ENCODE data around the gene PRXL2B. TPM values are rescaled to one million over a fixed set of nuclear protein-coding genes. Genes with fewer than 3 reads are reported as not detected.

Gene PRXL2B
- polyA plus RNA-seq, 2 donors: 12.2 to 16.3 TPM

- WGBS, 2 donors: 84 to 86% methylated on average over 19 of the region's 19 CpGs
- no peaks in the 10 kb centered on the region for H3K27me3 ChIP-seq (ENCODE audit: control insufficient read depth in 1 of 2, insufficient read depth in 2 of 2, low read length in 2 of 2)
- H3K27ac ChIP-seq (ENCODE audit: low read depth in 2 of 2, low read length in 1 of 2): no peak overlapping the region
- H3K9me3 ChIP-seq (ENCODE audit: control insufficient read depth in 2 of 2, insufficient read depth in 1 of 2, low read depth in 1 of 2, low read length in 1 of 2): peaks cover 0 to 2% of the 10 kb centered on the region in 2 donors
- H3K4me1 ChIP-seq (ENCODE audit: control insufficient read depth in 2 of 2, insufficient read depth in 2 of 2, low read length in 1 of 2): no peaks in the 10 kb centered on the region
- H3K4me3 ChIP-seq (ENCODE audit: low read depth in 1 of 2, low read length in 2 of 2): no peak overlapping the region
- no peaks in the 10 kb centered on the region for H3K36me3 ChIP-seq (ENCODE audit: control insufficient read depth in 2 of 2, insufficient read depth in 2 of 2, low read length in 1 of 2)
Observed at GRCh38 chr1:2604156-2604843, 17.7 kb downstream of the PRXL2B start.

GRCh38 chr1:2604844-2605508 lies 18.4 kb downstream of the PRXL2B start:
- H3K4me3 ChIP-seq (ENCODE audit: low read depth in 1 of 2, low read length in 2 of 2): no peak overlapping the region
- H3K9me3 ChIP-seq (ENCODE audit: control insufficient read depth in 2 of 2, insufficient read depth in 1 of 2, low read depth in 1 of 2, low read length in 1 of 2): peaks cover 0 to 2% of the 10 kb centered on the region in 2 donors
- no peak overlapping the region for H3K27ac ChIP-seq (ENCODE audit: low read depth in 2 of 2, low read length in 1 of 2)
- 77 to 80% methylated on average over 14 of the region's 14 CpGs for WGBS, 2 donors
- H3K4me1 ChIP-seq (ENCODE audit: control insufficient read depth in 2 of 2, insufficient read depth in 2 of 2, low read length in 1 of 2): no peaks in the 10 kb centered on the region
- no peaks in the 10 kb centered on the region for H3K36me3 ChIP-seq (ENCODE audit: control insufficient read depth in 2 of 2, insufficient read depth in 2 of 2, low read length in 1 of 2)
- H3K27me3 ChIP-seq (ENCODE audit: control insufficient read depth in 1 of 2, insufficient read depth in 2 of 2, low read length in 2 of 2): no peaks in the 10 kb centered on the region

GRCh38 chr1:2605509-2606395 lies 19.2 kb downstream of the PRXL2B start:
- WGBS, 2 donors: 81 to 83% methylated on average over 42 to 48 of the region's 48 CpGs
- H3K27me3 ChIP-seq (ENCODE audit: control insufficient read depth in 1 of 2, insufficient read depth in 2 of 2, low read length in 2 of 2): no peaks in the 10 kb centered on the region
- no peaks in the 10 kb centered on the region for H3K4me1 ChIP-seq (ENCODE audit: control insufficient read depth in 2 of 2, insufficient read depth in 2 of 2, low read length in 1 of 2)
- H3K4me3 ChIP-seq (ENCODE audit: low read depth in 1 of 2, low read length in 2 of 2): no peak overlapping the region
- no peak overlapping the region for H3K27ac ChIP-seq (ENCODE audit: low read depth in 2 of 2, low read length in 1 of 2)
- peaks cover 0 to 2% of the 10 kb centered on the region in 2 donors for H3K9me3 ChIP-seq (ENCODE audit: control insufficient read depth in 2 of 2, insufficient read depth in 1 of 2, low read depth in 1 of 2, low read length in 1 of 2)
- H3K36me3 ChIP-seq (ENCODE audit: control insufficient read depth in 2 of 2, insufficient read depth in 2 of 2, low read length in 1 of 2): no peaks in the 10 kb centered on the region

- no peak overlapping the region for H3K27ac ChIP-seq (ENCODE audit: low read depth in 2 of 2, low read length in 1 of 2)
- no peak overlapping the region for H3K4me3 ChIP-seq (ENCODE audit: low read depth in 1 of 2, low read length in 2 of 2)
- H3K4me1 ChIP-seq (ENCODE audit: control insufficient read depth in 2 of 2, insufficient read depth in 2 of 2, low read length in 1 of 2): peaks cover 0 to 3% of the 10 kb centered on the region in 2 donors
- WGBS, 2 donors: 77 to 83% methylated on average over 14 to 15 of the region's 15 CpGs
- H3K36me3 ChIP-seq (ENCODE audit: control insufficient read depth in 2 of 2, insufficient read depth in 2 of 2, low read length in 1 of 2): no peaks in the 10 kb centered on the region
- H3K27me3 ChIP-seq (ENCODE audit: control insufficient read depth in 1 of 2, insufficient read depth in 2 of 2, low read length in 2 of 2): no peaks in the 10 kb centered on the region
- H3K9me3 ChIP-seq (ENCODE audit: control insufficient read depth in 2 of 2, insufficient read depth in 1 of 2, low read depth in 1 of 2, low read length in 1 of 2): peaks cover 0 to 2% of the 10 kb centered on the region in 2 donors
Observed at GRCh38 chr1:2606396-2606880, 19.9 kb downstream of the PRXL2B start.

- Histone ChIP-seq H3K4me1 (ENCODE audit: control insufficient read depth in 2 of 2, insufficient read depth in 2 of 2, low read length in 1 of 2) (peaks cover 0 to 3% of the 10 kb centered on the region in 2 donors), H3K4me3 (ENCODE audit: low read depth in 1 of 2, low read length in 2 of 2) (no peak overlapping the region), H3K36me3 (ENCODE audit: control insufficient read depth in 2 of 2, insufficient read depth in 2 of 2, low read length in 1 of 2) (no peaks in the 10 kb centered on the region), H3K27me3 (ENCODE audit: control insufficient read depth in 1 of 2, insufficient read depth in 2 of 2, low read length in 2 of 2) (no peaks in the 10 kb centered on the region), H3K27ac (ENCODE audit: low read depth in 2 of 2, low read length in 1 of 2) (no peak overlapping the region), H3K9me3 (ENCODE audit: control insufficient read depth in 2 of 2, insufficient read depth in 1 of 2, low read depth in 1 of 2, low read length in 1 of 2) (no peaks in the 10 kb centered on the region)
- 73 to 82% methylated on average over 35 to 36 of the region's 36 CpGs for WGBS, 2 donors
Observed at GRCh38 chr1:2606881-2607621, 20.5 kb downstream of the PRXL2B start.

GRCh38 chr1:2607641-2608091 lies 21.1 kb downstream of the PRXL2B start:
- H3K4me1 ChIP-seq (ENCODE audit: control insufficient read depth in 2 of 2, insufficient read depth in 2 of 2, low read length in 1 of 2): peaks cover 0 to 3% of the 10 kb centered on the region in 2 donors
- no peak overlapping the region for H3K27ac ChIP-seq (ENCODE audit: low read depth in 2 of 2, low read length in 1 of 2)
- no peak overlapping the region for H3K4me3 ChIP-seq (ENCODE audit: low read depth in 1 of 2, low read length in 2 of 2)
- no peaks in the 10 kb centered on the region for H3K9me3 ChIP-seq (ENCODE audit: control insufficient read depth in 2 of 2, insufficient read depth in 1 of 2, low read depth in 1 of 2, low read length in 1 of 2)
- no peaks in the 10 kb centered on the region for H3K27me3 ChIP-seq (ENCODE audit: control insufficient read depth in 1 of 2, insufficient read depth in 2 of 2, low read length in 2 of 2)
- 56 to 63% methylated on average over 12 to 13 of the region's 13 CpGs for WGBS, 2 donors
- H3K36me3 ChIP-seq (ENCODE audit: control insufficient read depth in 2 of 2, insufficient read depth in 2 of 2, low read length in 1 of 2): no peaks in the 10 kb centered on the region

- Histone ChIP-seq H3K9me3 (ENCODE audit: control insufficient read depth in 2 of 2, insufficient read depth in 1 of 2, low read depth in 1 of 2, low read length in 1 of 2) (peaks cover 0 to 7% of the 10 kb centered on the region in 2 donors), H3K27me3 (ENCODE audit: control insufficient read depth in 1 of 2, insufficient read depth in 2 of 2, low read length in 2 of 2) (no peaks in the 10 kb centered on the region), H3K4me3 (ENCODE audit: low read depth in 1 of 2, low read length in 2 of 2) (no peak overlapping the region), H3K27ac (ENCODE audit: low read depth in 2 of 2, low read length in 1 of 2) (no peak overlapping the region), H3K36me3 (ENCODE audit: control insufficient read depth in 2 of 2, insufficient read depth in 2 of 2, low read length in 1 of 2) (no peaks in the 10 kb centered on the region), H3K4me1 (ENCODE audit: control insufficient read depth in 2 of 2, insufficient read depth in 2 of 2, low read length in 1 of 2) (peaks cover 0 to 3% of the 10 kb centered on the region in 2 donors)
- 84 to 89% methylated on average over 34 of the region's 34 CpGs for WGBS, 2 donors
Observed at GRCh38 chr1:2609319-2610035, 22.9 kb downstream of the PRXL2B start.

GRCh38 chr1:2610036-2610959 lies 23.7 kb downstream of the PRXL2B start:
- 60 to 65% methylated on average over 21 of the region's 21 CpGs for WGBS, 2 donors
- Histone ChIP-seq H3K9me3 (ENCODE audit: control insufficient read depth in 2 of 2, insufficient read depth in 1 of 2, low read depth in 1 of 2, low read length in 1 of 2) (peaks cover 0 to 7% of the 10 kb centered on the region in 2 donors), H3K27me3 (ENCODE audit: control insufficient read depth in 1 of 2, insufficient read depth in 2 of 2, low read length in 2 of 2) (no peaks in the 10 kb centered on the region), H3K27ac (ENCODE audit: low read depth in 2 of 2, low read length in 1 of 2) (no peak overlapping the region), H3K36me3 (ENCODE audit: control insufficient read depth in 2 of 2, insufficient read depth in 2 of 2, low read length in 1 of 2) (no peaks in the 10 kb centered on the region), H3K4me3 (ENCODE audit: low read depth in 1 of 2, low read length in 2 of 2) (no peak overlapping the region), H3K4me1 (ENCODE audit: control insufficient read depth in 2 of 2, insufficient read depth in 2 of 2, low read length in 1 of 2) (peaks cover 0 to 3% of the 10 kb centered on the region in 2 donors)
